Right atrium auricular region (tissue), 2 donors: ENCODE measurements around the gene ARAP2. TPM values are rescaled to one million over a fixed set of nuclear protein-coding genes. Genes with fewer than 3 reads are reported as not detected.

ENCODE experiments used
- DNase-seq: peaks from one replicate; pipeline ENCODE4 v3.0.0-alpha.2; 2019; ENCODE audit warnings: low spot score
- H3K27ac ChIP-seq, 2 donors: fragments of 200-600 bp; sonication (generic); 1 replicate in 1 of 2; 2 replicates in 1 of 2; pipeline ENCODE4 v1.5.1; 2016 to 2019
- H3K27me3 ChIP-seq, 2 donors: fragments of 200-600 bp; sonication (generic); one replicate each; pipeline versions ENCODE4 v1.5.1 to v1.6.0; 2017 to 2019
- H3K36me3 ChIP-seq: fragments of 200-600 bp; sonication (generic); one replicate; pipeline ENCODE4 v1.5.1; 2016
- H3K4me1 ChIP-seq, 2 donors: fragments of 200-600 bp; sonication (generic); one replicate each; pipeline versions ENCODE4 v1.5.1 to v1.6.0; 2017 to 2019
- H3K4me3 ChIP-seq, 2 donors: fragments of 200-600 bp; sonication (generic); 1 replicate in 1 of 2; 2 replicates in 1 of 2; pipeline ENCODE4 v1.5.1; 2017 to 2019; ENCODE audit warnings: mild to moderate bottlenecking in 1 of 2, moderate library complexity in 1 of 2
- H3K9me3 ChIP-seq, 2 donors: fragments of 200-600 bp; sonication (generic); one replicate each; pipeline ENCODE4 v1.5.1; 2019
- total RNA-seq, 2 donors: library from RNA; depleted of rRNA; stranded (reverse); fragments of >200 nt; gene quantifications; one replicate each; pipeline ENCODE4 v1.1.0, GENCODE V29; 2016
- TF ChIP-seq, protein P1 (sequence below), 2 donors: fragments of 200-600 bp; sonication (generic); IDR thresholded peaks; one replicate each; pipeline ENCODE4 v1.5.1; 2019; ENCODE audit warnings: antibody characterized with exemption in 2 of 2

Gene ARAP2
- total RNA-seq, 2 donors from 2014 or later, result 5.7 to 10.1 TPM

DNA sequence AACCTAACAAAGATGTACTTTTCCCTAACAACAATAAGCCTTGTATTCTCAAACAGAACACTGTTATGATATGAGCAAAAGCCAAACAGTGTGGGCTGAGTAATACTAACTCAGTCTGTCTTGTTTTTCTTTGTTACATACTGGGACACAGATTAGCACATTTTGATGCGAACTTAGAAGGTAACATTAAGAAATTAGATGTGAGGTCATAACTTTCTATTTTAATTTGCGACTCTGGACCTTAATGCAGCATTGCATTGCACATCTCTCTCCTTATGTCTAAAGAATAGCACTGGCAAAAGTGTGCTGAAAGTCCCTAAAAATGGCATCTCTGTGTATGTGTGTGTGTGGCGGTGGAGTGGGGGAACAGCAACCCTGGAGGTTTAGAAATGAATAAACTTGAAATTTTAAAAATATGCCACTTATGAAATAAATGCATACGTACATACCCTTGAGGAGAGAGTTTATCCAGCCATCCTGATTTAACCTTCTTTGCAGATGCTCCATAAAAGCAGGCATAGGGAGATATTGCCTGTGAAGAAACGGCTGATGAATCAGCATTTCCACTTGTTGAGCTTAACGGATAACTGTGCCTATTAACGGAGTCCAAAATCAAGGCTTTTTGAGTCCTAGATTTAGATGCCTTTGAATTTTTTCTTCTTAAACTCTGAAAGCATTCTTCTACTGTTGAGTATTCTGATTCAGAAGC is 34.2 kb downstream of the ARAP2 start:
- no peaks in the 10 kb centered on the region for H3K9me3 ChIP-seq
- no peak overlapping the region for H3K27ac ChIP-seq
- no peaks in the 10 kb centered on the region for H3K27me3 ChIP-seq
- no peak for DNase-seq
- TF ChIP-seq, protein P1, sequence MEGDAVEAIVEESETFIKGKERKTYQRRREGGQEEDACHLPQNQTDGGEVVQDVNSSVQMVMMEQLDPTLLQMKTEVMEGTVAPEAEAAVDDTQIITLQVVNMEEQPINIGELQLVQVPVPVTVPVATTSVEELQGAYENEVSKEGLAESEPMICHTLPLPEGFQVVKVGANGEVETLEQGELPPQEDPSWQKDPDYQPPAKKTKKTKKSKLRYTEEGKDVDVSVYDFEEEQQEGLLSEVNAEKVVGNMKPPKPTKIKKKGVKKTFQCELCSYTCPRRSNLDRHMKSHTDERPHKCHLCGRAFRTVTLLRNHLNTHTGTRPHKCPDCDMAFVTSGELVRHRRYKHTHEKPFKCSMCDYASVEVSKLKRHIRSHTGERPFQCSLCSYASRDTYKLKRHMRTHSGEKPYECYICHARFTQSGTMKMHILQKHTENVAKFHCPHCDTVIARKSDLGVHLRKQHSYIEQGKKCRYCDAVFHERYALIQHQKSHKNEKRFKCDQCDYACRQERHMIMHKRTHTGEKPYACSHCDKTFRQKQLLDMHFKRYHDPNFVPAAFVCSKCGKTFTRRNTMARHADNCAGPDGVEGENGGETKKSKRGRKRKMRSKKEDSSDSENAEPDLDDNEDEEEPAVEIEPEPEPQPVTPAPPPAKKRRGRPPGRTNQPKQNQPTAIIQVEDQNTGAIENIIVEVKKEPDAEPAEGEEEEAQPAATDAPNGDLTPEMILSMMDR (IDR thresholded peaks at IDR 0.05), result no peak
- no peaks in the 10 kb centered on the region for H3K36me3 ChIP-seq
- no peaks in the 10 kb centered on the region for H3K4me1 ChIP-seq
- H3K4me3 ChIP-seq, result no peak overlapping the region

DNA sequence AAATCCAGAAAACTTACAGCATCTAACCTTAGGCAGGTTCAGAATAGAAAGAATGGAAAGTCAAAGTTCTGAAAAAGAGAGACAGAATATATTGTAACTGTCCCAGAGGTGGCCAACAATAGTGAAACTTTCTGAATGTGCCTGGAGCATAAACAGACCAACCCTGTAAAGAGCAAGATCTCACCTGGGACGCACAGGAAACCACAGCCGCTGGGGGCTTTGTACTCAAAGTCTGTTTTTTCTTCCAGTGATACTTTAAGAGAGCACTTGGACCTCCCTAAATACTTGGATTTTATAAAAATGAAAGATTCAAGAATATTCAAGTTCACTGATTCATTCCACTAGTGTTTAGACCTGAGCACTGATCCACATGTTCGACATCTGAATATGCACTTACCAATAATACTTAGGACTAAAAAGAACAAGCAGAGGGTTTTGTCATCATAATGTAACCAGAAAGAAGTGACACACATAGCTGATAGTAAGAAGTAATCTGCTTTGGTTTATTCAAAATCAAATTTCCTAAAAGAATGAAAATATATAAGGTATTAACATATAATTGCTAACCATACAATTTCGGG is 35.3 kb downstream of the ARAP2 start:
- no peaks in the 10 kb centered on the region for H3K4me1 ChIP-seq
- H3K9me3 ChIP-seq, result no peaks in the 10 kb centered on the region
- H3K27me3 ChIP-seq, result no peaks in the 10 kb centered on the region
- H3K27ac ChIP-seq, result no peak overlapping the region
- H3K36me3 ChIP-seq, result no peaks in the 10 kb centered on the region
- H3K4me3 ChIP-seq, result no peak overlapping the region
- TF ChIP-seq, protein P1 (IDR thresholded peaks at IDR 0.05), result no peak
- no peak for DNase-seq

DNA sequence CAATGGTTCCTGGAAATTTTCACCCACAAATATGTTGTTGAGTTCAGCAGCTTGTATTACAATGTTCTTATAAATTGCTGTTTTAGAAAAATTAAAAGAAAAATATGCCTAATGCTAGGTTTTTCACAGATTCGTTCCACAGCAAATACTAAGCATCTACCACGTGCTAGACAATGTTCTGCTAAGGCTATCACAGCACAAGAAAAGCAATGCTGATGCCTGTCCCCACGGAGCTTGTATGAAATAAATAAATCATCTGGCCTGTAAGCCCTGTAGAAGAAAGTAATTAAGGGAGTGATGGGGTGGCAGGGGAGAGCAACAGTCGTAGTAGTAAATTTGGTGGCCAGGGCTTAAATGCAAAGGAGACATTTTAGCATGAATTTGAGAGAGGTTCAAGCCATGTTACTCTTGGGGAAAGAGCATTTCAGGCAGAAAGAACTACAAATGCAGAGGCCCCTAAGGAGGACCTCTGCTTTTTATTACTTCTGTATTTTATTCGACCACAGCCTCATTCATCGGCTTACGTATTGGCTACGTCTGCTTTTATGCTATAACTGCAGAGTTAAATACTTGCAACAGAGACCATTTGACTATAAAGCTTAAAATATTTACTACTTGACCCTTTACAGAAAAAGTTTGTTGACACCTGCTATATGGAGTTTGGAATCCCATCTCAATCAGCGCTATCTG is 36.3 kb downstream of the ARAP2 start:
- TF ChIP-seq, protein P1 (IDR thresholded peaks at IDR 0.05), result no peak

DNA sequence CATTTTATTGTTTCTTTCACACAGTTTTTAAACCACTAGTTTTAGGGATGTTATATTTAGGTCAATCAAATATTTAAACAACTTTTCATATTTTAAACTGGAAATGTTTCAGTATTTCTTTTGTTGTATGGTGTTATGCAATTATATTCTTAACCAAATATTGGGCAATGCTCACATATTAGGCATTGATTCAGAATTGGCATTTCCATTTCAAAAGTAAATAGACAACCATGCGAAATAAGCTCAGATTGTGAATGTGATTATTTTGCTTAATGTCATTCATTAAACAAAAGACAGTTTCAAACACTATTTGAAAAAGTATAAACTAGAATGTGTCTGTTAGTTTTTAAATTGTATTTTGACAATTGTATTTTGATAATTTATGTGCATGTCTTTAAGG is 36.9 kb downstream of the ARAP2 start:
- H3K36me3 ChIP-seq, result no peaks in the 10 kb centered on the region
- no peak for DNase-seq
- no peak overlapping the region for H3K4me3 ChIP-seq
- TF ChIP-seq, protein P1 (IDR thresholded peaks at IDR 0.05), result no peak
- H3K4me1 ChIP-seq, result no peaks in the 10 kb centered on the region
- H3K9me3 ChIP-seq, result no peaks in the 10 kb centered on the region
- H3K27me3 ChIP-seq, result no peaks in the 10 kb centered on the region
- no peak overlapping the region for H3K27ac ChIP-seq

More for the DNA sequence above, 36.3 kb downstream of the ARAP2 start:
- Histone ChIP-seq H3K27ac (no peak overlapping the region), H3K36me3 (no peaks in the 10 kb centered on the region), H3K27me3 (no peaks in the 10 kb centered on the region), H3K4me1 (no peaks in the 10 kb centered on the region), H3K4me3 (no peak overlapping the region), H3K9me3 (no peaks in the 10 kb centered on the region)
- no peak for DNase-seq

DNA sequence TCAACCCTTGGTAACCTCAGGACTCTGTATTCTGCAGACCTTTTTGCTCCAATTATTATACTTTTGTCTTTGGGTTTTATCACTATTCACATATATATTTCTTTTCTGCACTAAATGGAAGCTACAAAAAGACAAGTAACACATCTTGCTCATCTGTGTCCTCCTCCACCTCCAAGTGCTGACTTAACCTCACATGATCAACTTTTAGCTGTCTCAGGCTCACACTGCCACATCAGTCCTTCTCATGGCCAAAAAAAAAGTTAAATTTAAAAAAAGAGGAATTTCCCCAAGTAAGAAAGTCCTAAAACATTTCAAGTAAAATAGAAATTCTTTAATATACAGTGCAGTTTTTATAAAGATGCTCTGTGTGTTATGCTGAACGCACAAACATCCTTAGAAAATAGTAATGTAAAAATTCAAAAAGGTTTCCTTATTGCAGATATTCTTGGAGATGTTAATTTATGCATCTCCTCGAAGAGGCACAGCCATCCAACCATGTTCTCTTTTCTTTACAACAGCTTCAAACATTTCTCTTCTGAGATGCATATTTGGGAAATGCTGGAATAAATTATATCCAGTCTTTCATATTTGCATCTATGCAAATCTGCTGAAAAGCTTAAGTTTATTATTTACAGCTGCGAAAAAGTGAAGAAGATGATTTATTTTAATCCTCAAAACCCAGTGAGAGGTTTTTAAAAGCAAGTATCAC is 37.6 kb downstream of the ARAP2 start:
- no peak for DNase-seq
- no peak overlapping the region for H3K27ac ChIP-seq
- no peaks in the 10 kb centered on the region for H3K27me3 ChIP-seq
- no peaks in the 10 kb centered on the region for H3K36me3 ChIP-seq
- no peak overlapping the region for H3K4me3 ChIP-seq
- no peaks in the 10 kb centered on the region for H3K4me1 ChIP-seq
- TF ChIP-seq, protein P1 (IDR thresholded peaks at IDR 0.05), result no peak
- no peaks in the 10 kb centered on the region for H3K9me3 ChIP-seq
